HepG2 (cell line): ENCODE measurements around the gene TMEM170B. TPM values are rescaled to one million over a fixed set of nuclear protein-coding genes. Genes with fewer than 3 reads are reported as not detected.

ENCODE experiments used
- ATAC-seq: fragments of 200-7000 bp; cut with Tn5 transposase; 3 replicates; pipeline ENCODE4 v1.9.1; 2020; ENCODE audit warnings: mild to moderate bottlenecking, moderate library complexity
- BruUV-seq: library from RNA; stranded (reverse); fragments of 400-500 nt; replicated peaks from 2 replicates; lab custom pipeline; 2021; lab: Mats Ljungman, UMichigan
- CTCF ChIA-PET: fragments of 300-600 bp; formaldehyde crosslinking; extraction: SDS; loops from one replicate; lab custom pipeline; 2021; ENCODE audit warnings: low total read pairs, inconsistent platforms, low intra/inter-chr PET ratio; lab: Yijun Ruan, JAX
- POLR2A ChIA-PET: fragments of 350-600 bp; sonication (Branson Sonifier 250); formaldehyde crosslinking; loops from one replicate; lab custom pipeline; 2020; ENCODE audit warnings: antibody characterized with exemption, inconsistent platforms; lab: Yijun Ruan, JAX
- DNase-seq: peaks from one replicate; pipeline ENCODE4 v3.0.0-alpha.2; 2015; ENCODE audit warnings: low spot score
- FAIRE-seq: peaks from 3 replicates; lab custom pipeline; 2011; peaks lifted over from hg19 to GRCh38; lab: Jason Lieb, UNC
- H2AFZ ChIP-seq: one replicate; pipeline ENCODE4 v1.6.1; 2011; ENCODE audit warnings: low read length, inconsistent platforms
- H3K27ac ChIP-seq: fragments of 300-600 bp; 3 replicates; pipeline ENCODE4 v1.8.0; 2011; ENCODE audit warnings: mixed run types, mild to moderate bottlenecking, mixed read lengths, low read length, inconsistent platforms; ENCODE audit not compliant: insufficient read depth; ENCODE audit errors: extremely low read length
- H3K27me3 ChIP-seq, 2 experiments: fragments of 200-600 bp in 1 of 2; 2 replicates in 1 of 2; 3 replicates in 1 of 2; pipeline versions ENCODE4 v1.6.0 to v1.8.0; 2011; ENCODE audit warnings: low read length in 2 of 2, mild to moderate bottlenecking in 2 of 2, moderate library complexity in 2 of 2, inconsistent platforms in 1 of 2; ENCODE audit not compliant: insufficient read depth in 2 of 2, control insufficient read depth in 1 of 2
- H3K36me3 ChIP-seq, 2 experiments: fragments of 200-600 bp in 1 of 2; replicated peaks in 1 of 2; 2 replicates in 1 of 2; 3 replicates in 1 of 2; pipeline versions ENCODE4 v1.5.1 to v1.8.0; 2011; ENCODE audit warnings: low read length in 2 of 2, inconsistent platforms in 1 of 2; ENCODE audit not compliant: insufficient read depth in 2 of 2, control insufficient read depth in 1 of 2
- H3K4me1 ChIP-seq: 2 replicates; pipeline ENCODE4 v1.5.1; 2012; ENCODE audit warnings: low read length, inconsistent platforms; ENCODE audit not compliant: insufficient read depth
- H3K4me2 ChIP-seq: 2 replicates; pipeline ENCODE4 v1.6.0; 2011; ENCODE audit warnings: low read depth, low read length, inconsistent platforms
- H3K4me3 ChIP-seq, 3 experiments: fragments of 200-600 bp in 1 of 3; sonication (generic), shearing (Covaris generic) in 1 of 3; replicated peaks in 1 of 3; 2 replicates each; pipeline ENCODE4 v1.5.1; 2011 to 2016; ENCODE audit warnings: low read length in 3 of 3, inconsistent platforms in 2 of 3, low read depth in 2 of 3, mild to moderate bottlenecking in 2 of 3, control low read depth in 1 of 3, mixed read lengths in 1 of 3; ENCODE audit not compliant: insufficient read depth in 1 of 3
- H3K79me2 ChIP-seq: one replicate; pipeline ENCODE4 v1.6.1; 2011; ENCODE audit warnings: low read length, inconsistent platforms; ENCODE audit not compliant: insufficient read depth
- H3K9ac ChIP-seq: 2 replicates; pipeline ENCODE4 v1.6.0; 2011; ENCODE audit warnings: mild to moderate bottlenecking, low read depth, low read length, inconsistent platforms; ENCODE audit not compliant: insufficient read depth
- H3K9me3 ChIP-seq: 2 replicates; pipeline ENCODE4 v1.5.1; 2012; ENCODE audit warnings: mild to moderate bottlenecking, low read length
- H4K20me1 ChIP-seq: 2 replicates; pipeline ENCODE4 v1.6.0; 2011; ENCODE audit warnings: inconsistent platforms, mild to moderate bottlenecking, low read length, moderate library complexity; ENCODE audit not compliant: insufficient read depth
- KAT8 ChIP-seq: IDR thresholded peaks from 2 replicates; pipeline ENCODE4 v1.6.1; 2016; ENCODE audit warnings: missing genetic modification reagents, missing compliant biosample characterization
- PBX3 ChIP-seq: sonication (generic); formaldehyde crosslinking; IDR thresholded peaks from 2 replicates; pipeline ENCODE4 v1.8.1; 2023; ENCODE audit warnings: missing genetic modification reagents, inconsistent platforms, borderline replicate concordance
- ZNF232 ChIP-seq: sonication (generic); formaldehyde crosslinking; IDR thresholded peaks from 2 replicates; pipeline ENCODE4 v1.4.0; 2020; ENCODE audit warnings: missing genetic modification reagents, borderline replicate concordance
- ZNF335 ChIP-seq: sonication (generic); formaldehyde crosslinking; IDR thresholded peaks from 2 replicates; pipeline ENCODE4 v1.4.0; 2020; ENCODE audit warnings: missing genetic modification reagents
- ZNF597 ChIP-seq: sonication (generic); formaldehyde crosslinking; IDR thresholded peaks from 2 replicates; pipeline ENCODE4 v1.5.0; 2020; ENCODE audit warnings: missing genetic modification reagents
- ZNF670 ChIP-seq: sonication (generic); formaldehyde crosslinking; IDR thresholded peaks from 2 replicates; pipeline ENCODE4 v1.8.0; 2022; ENCODE audit warnings: mild to moderate bottlenecking, missing genetic modification reagents, borderline replicate concordance
- ZNF83 ChIP-seq: sonication (generic); formaldehyde crosslinking; IDR thresholded peaks from 2 replicates; pipeline ENCODE4 v1.4.0; 2020; ENCODE audit warnings: missing genetic modification reagents, mild to moderate bottlenecking, borderline replicate concordance
- WGBS: methylation state at CpG from one replicate; pipeline ENCODE4 v1.1.6; 2017; ENCODE audit warnings: low lambda C conversion rate; 5-methylcytosine and 5-hydroxymethylcytosine counted together
- in situ Hi-C: cut with HindIII; loops from 2 replicates; pipeline ENCODE4 v1.10.0; 2017; ENCODE audit warnings: low pct_unique_long_range_greater_than_20kb; ENCODE audit not compliant: extremely low pct_ligation_motif_present
- intact Hi-C: fragments of 100-400 bp; cut with micrococcal nuclease; formaldehyde crosslinking; loops from one replicate; pipeline ENCODE4 v1.10.0; 2022; ENCODE audit not compliant: unreplicated experiment
- polyA plus RNA-seq, 8 experiments: library from polyadenylated mRNA; depleted of rRNA in 3 of 8; stranded (reverse) in 7 of 8; unstranded in 1 of 8; fragments of >200 nt; fragmentation: Illumina TruSeq in 4 of 8; extraction: Trizol in 4 of 8; gene quantifications; 2 replicates each; pipeline versions ENCODE4 v1.2.1 to v1.2.3, GENCODE V29; 2011 to 2016; ENCODE audit warnings: low read depth in 4 of 8, missing spikeins in 1 of 8, mixed read lengths in 1 of 8; ENCODE audit not compliant: insufficient read depth in 1 of 8
- total RNA-seq, 5 experiments: library from RNA; depleted of rRNA; stranded (reverse); fragments of >200 nt; fragmentation: Illumina TruSeq; extraction: Trizol; gene quantifications; 2 replicates each; pipeline ENCODE4 v1.2.3, GENCODE V29; 2016; ENCODE audit warnings: low read depth in 1 of 5

TMEM170B gene
- total and polyA plus RNA-seq, 2 of the 13 experiments (the other 11 are each of a cell fraction or from before 2014, with no cell fraction given): 3.3 to 9.4 TPM

- Histone ChIP-seq H3K36me3 (no peaks in the 10 kb centered on the region), H3K4me1 (no peaks in the 10 kb centered on the region), H3K4me2 (no peak overlapping the region), H3K9me3 (no peaks in the 10 kb centered on the region), H3K9ac (no peak overlapping the region), H3K27ac (no peak overlapping the region), H2AFZ (no peak overlapping the region)
- no peak for DNase-seq
- BruUV-seq: no TSS peak
- ChIA-PET POLR2A (no interaction called here), CTCF (no interaction called here)
- in situ Hi-C loops (no loop called here), intact Hi-C loops (no loop called here)
- TF ChIP-seq ZNF83 (CRISPR knock-in tag): no peak
- TF ChIP-seq ZNF232 (CRISPR knock-in tag): no peak
- TF ChIP-seq ZNF670: no peak
- no peak for TF ChIP-seq ZNF597
- no peak for TF ChIP-seq KAT8 (CRISPR knock-in tag)
- no peak for TF ChIP-seq PBX3 (CRISPR knock-in tag)
- no peak for TF ChIP-seq ZNF335 (CRISPR knock-in tag)
- TF ChIP-seq, all 625 proteins: peak for 0
- FAIRE-seq (no peak), ATAC-seq (no peak)
- Histone ChIP-seq H4K20me1 (no peaks in the 10 kb centered on the region), H3K27me3 (peaks cover 0 to 12% of the 10 kb centered on the region in 2 experiments; a peak in 2 of 5 replicates), H3K4me3 (no peak overlapping the region), H3K79me2 (no peaks in the 10 kb centered on the region)
- WGBS: 50% methylated on average over 4 of the region's 4 CpGs
These were observed 84.6 kb downstream of the TMEM170B start for GRCh38 chr6:11622156-11622555.
